RWPE2 (cell line): Measurements from ENCODE around the gene PEX14.
A peak's percentile ranks its signal among the peaks of the same experiment; 100 is the strongest.

Source experiments
- ATAC-seq: fragments of 200-7000 bp; cut with Tn5 transposase; 3 replicates; pipeline ENCODE4 v1.9.1; 2021; ENCODE audit warnings: low read depth
- DNase-seq: peaks from one replicate; pipeline ENCODE4 v3.0.0-alpha.2; 2020; ENCODE audit warnings: low spot score
- H3K27ac ChIP-seq: fragments of 450-650 bp; 2 replicates; pipeline ENCODE4 v1.5.1; 2017; ENCODE audit warnings: mild to moderate bottlenecking; ENCODE audit not compliant: poor library complexity, severe bottlenecking
- H3K27me3 ChIP-seq: fragments of 250-450 bp; sonication (Bioruptor Pico); 2 replicates; pipeline ENCODE4 v1.5.1; 2021; ENCODE audit warnings: mild to moderate bottlenecking, moderate library complexity; ENCODE audit not compliant: insufficient read depth, poor library complexity, severe bottlenecking
- H3K36me3 ChIP-seq: fragments of 250-450 bp; sonication (Bioruptor Pico); 2 replicates; pipeline ENCODE4 v1.5.1; 2020; ENCODE audit warnings: low read depth, mild to moderate bottlenecking, moderate library complexity
- H3K4me1 ChIP-seq: fragments of 250-450 bp; sonication (Bioruptor Pico); 2 replicates; pipeline ENCODE4 v1.5.1; 2021; ENCODE audit warnings: mild to moderate bottlenecking, moderate library complexity; ENCODE audit not compliant: insufficient read depth, poor library complexity, severe bottlenecking
- H3K4me3 ChIP-seq: fragments of 250-450 bp; sonication (Bioruptor Pico); 2 replicates; pipeline ENCODE4 v1.5.1; 2021; ENCODE audit warnings: mild to moderate bottlenecking, moderate library complexity; ENCODE audit not compliant: severe bottlenecking
- H3K9me3 ChIP-seq: fragments of 250-450 bp; sonication (Bioruptor Pico); 2 replicates; pipeline ENCODE4 v1.5.1; 2021; ENCODE audit warnings: mild to moderate bottlenecking, moderate library complexity; ENCODE audit not compliant: severe bottlenecking
- TF ChIP-seq, protein P1 (sequence below): fragments of 450-650 bp; IDR thresholded peaks from one replicate; pipeline ENCODE4 v1.5.1; 2017; ENCODE audit warnings: mild to moderate bottlenecking, moderate library complexity; ENCODE audit not compliant: poor library complexity, severe bottlenecking

PEX14 gene

GRCh38 chr1:10528066-10529014 lies 53.6 kb downstream of the PEX14 start:
- H3K36me3 ChIP-seq = no peaks in the 10 kb centered on the region
- no peak for DNase-seq
- H3K27me3 ChIP-seq = no peaks in the 10 kb centered on the region
- H3K27ac ChIP-seq = peak overlapping the region; percentile 83
- no peak overlapping the region for H3K4me3 ChIP-seq
- no peaks in the 10 kb centered on the region for H3K9me3 ChIP-seq
- ATAC-seq = peak; percentile 87
- peaks cover 40% of the 10 kb centered on the region for H3K4me1 ChIP-seq
- TF ChIP-seq, protein P1, sequence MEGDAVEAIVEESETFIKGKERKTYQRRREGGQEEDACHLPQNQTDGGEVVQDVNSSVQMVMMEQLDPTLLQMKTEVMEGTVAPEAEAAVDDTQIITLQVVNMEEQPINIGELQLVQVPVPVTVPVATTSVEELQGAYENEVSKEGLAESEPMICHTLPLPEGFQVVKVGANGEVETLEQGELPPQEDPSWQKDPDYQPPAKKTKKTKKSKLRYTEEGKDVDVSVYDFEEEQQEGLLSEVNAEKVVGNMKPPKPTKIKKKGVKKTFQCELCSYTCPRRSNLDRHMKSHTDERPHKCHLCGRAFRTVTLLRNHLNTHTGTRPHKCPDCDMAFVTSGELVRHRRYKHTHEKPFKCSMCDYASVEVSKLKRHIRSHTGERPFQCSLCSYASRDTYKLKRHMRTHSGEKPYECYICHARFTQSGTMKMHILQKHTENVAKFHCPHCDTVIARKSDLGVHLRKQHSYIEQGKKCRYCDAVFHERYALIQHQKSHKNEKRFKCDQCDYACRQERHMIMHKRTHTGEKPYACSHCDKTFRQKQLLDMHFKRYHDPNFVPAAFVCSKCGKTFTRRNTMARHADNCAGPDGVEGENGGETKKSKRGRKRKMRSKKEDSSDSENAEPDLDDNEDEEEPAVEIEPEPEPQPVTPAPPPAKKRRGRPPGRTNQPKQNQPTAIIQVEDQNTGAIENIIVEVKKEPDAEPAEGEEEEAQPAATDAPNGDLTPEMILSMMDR = no peak

GRCh38 chr1:10529091-10529490 lies 54.3 kb downstream of the PEX14 start:
- Histone ChIP-seq H3K27ac (peak overlapping the region; percentile 83), H3K27me3 (no peaks in the 10 kb centered on the region), H3K4me3 (no peak overlapping the region), H3K4me1 (peaks cover 40% of the 10 kb centered on the region), H3K9me3 (no peaks in the 10 kb centered on the region), H3K36me3 (no peaks in the 10 kb centered on the region)
- ATAC-seq = no peak
- no peak for DNase-seq
- TF ChIP-seq, protein P1 = no peak

DNA sequence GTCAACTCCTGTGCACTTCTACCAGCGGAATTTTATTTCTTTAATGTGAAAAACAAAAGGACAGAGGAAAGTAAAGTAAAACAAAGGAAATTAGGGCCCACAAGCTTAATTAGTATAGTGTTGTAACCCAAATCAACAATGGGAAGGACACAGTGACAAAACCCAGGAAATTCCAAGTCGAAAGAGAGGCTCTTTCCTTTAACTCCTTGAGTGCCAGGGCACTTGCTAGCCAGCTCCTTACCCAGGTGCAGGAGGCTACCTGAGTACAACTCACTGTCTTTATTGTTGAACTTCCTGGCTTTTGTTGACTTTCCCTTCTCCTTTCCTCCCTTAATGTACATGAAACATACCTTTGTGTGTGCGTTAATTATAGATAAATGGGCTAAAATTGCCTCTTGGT lies 55.0 kb downstream of the PEX14 start:
- Histone ChIP-seq H3K27me3 (no peaks in the 10 kb centered on the region), H3K36me3 (no peaks in the 10 kb centered on the region), H3K4me1 (peaks cover 40% of the 10 kb centered on the region), H3K9me3 (no peaks in the 10 kb centered on the region), H3K27ac (peak overlapping the region; percentile 83), H3K4me3 (no peak overlapping the region)
- DNase-seq (no peak), ATAC-seq (no peak)
- TF ChIP-seq, protein P1 = no peak

GRCh38 chr1:10530281-10530740 lies 55.6 kb downstream of the PEX14 start:
- no peak overlapping the region for H3K4me3 ChIP-seq
- H3K27ac ChIP-seq = peak overlapping the region; percentile 83
- H3K27me3 ChIP-seq = no peaks in the 10 kb centered on the region
- TF ChIP-seq, protein P1 = peak; percentile 60
- peaks cover 40% of the 10 kb centered on the region for H3K4me1 ChIP-seq
- ATAC-seq (peak; percentile 40; the same call in 2 of the 3 replicates), DNase-seq (no peak)
- H3K9me3 ChIP-seq = no peaks in the 10 kb centered on the region
- no peaks in the 10 kb centered on the region for H3K36me3 ChIP-seq
